K562 (cell line): ENCODE data around the gene CD22. TPM values are rescaled to one million over a fixed set of nuclear protein-coding genes. Genes with fewer than 3 reads are reported as not detected.

ENCODE experiments used
- ARID1B ChIP-seq: fragments of 450-650 bp; IDR thresholded peaks from 2 replicates; pipeline ENCODE4 v1.6.1; 2016; ENCODE audit warnings: antibody characterized with exemption, mild to moderate bottlenecking, inconsistent platforms
- ATF7 ChIP-seq: fragments of 450-650 bp; IDR thresholded peaks from 2 replicates; pipeline ENCODE4 v1.7.1; 2014; ENCODE audit warnings: mild to moderate bottlenecking, moderate library complexity
- CCAR2 ChIP-seq: fragments of 200-400 bp; formaldehyde crosslinking; IDR thresholded peaks from 2 replicates; pipeline ENCODE4 v1.6.1; 2017; ENCODE audit warnings: mild to moderate bottlenecking, low read depth, low read length
- CHD2 ChIP-seq: IDR thresholded peaks from 2 replicates; pipeline ENCODE4 v1.6.1; 2011; ENCODE audit warnings: low read depth, low read length
- DIDO1 ChIP-seq: fragments of 450-650 bp; IDR thresholded peaks from 2 replicates; pipeline ENCODE4 v1.6.1; 2016; ENCODE audit warnings: low read depth, missing biosample characterization, missing genetic modification characterization
- ELF1 ChIP-seq: fragments of 200-800 bp; sonication (Bioruptor generic); IDR thresholded peaks from 2 replicates; pipeline ENCODE4 v1.6.1; 2016; ENCODE audit warnings: missing genetic modification characterization, missing compliant biosample characterization
- ETV6 ChIP-seq, 3 experiments: fragments of 150-350 bp in 1 of 3; sonication (generic) in 1 of 3; formaldehyde crosslinking in 1 of 3; IDR thresholded peaks; 2 replicates each; pipeline versions ENCODE4 v1.6.1 to v1.8.0; 2014 to 2022; ENCODE audit warnings: borderline replicate concordance in 2 of 3, low read depth in 2 of 3, antibody characterized with exemption in 1 of 3, low read length in 1 of 3, mild to moderate bottlenecking in 1 of 3, missing genetic modification reagents in 1 of 3
- EZH2 ChIP-seq: IDR thresholded peaks from 2 replicates; pipeline ENCODE4 v1.6.1; 2012; ENCODE audit warnings: low read depth, mild to moderate bottlenecking, inconsistent platforms, low read length, borderline replicate concordance
- FOXA1 ChIP-seq: fragments of 450-650 bp; IDR thresholded peaks from 2 replicates; pipeline ENCODE4 v1.6.1; 2016; ENCODE audit warnings: mild to moderate bottlenecking, borderline replicate concordance
- HNRNPH1 ChIP-seq: fragments of 200-400 bp; formaldehyde crosslinking; optimal IDR thresholded peaks from 2 replicates; pipeline ENCODE3; 2017; ENCODE audit warnings: low read depth, mild to moderate bottlenecking, low read length, moderate library complexity
- KLF6 ChIP-seq: fragments of 250-450 bp; sonication (Bioruptor Pico); IDR thresholded peaks from 2 replicates; pipeline ENCODE4 v1.4.0; 2020; ENCODE audit warnings: mild to moderate bottlenecking, moderate library complexity, borderline replicate concordance
- NBN ChIP-seq: fragments of 450-650 bp; IDR thresholded peaks from 2 replicates; pipeline ENCODE4 v1.6.1; 2016; ENCODE audit warnings: low read depth, mild to moderate bottlenecking
- PHF8 ChIP-seq: fragments of 200-600 bp; sonication (generic); IDR thresholded peaks from 2 replicates; pipeline ENCODE4 v1.6.1; 2012; ENCODE audit warnings: mixed run types, mild to moderate bottlenecking, inconsistent platforms, low read length, moderate library complexity, borderline replicate concordance
- STAT5B ChIP-seq: fragments of 250-450 bp; sonication (Bioruptor Pico); IDR thresholded peaks from 2 replicates; pipeline ENCODE4 v1.8.0; 2021; ENCODE audit warnings: mild to moderate bottlenecking, inconsistent platforms
- TSC22D4 ChIP-seq: fragments of 450-650 bp; IDR thresholded peaks from 2 replicates; pipeline ENCODE4 v1.6.1; 2016; ENCODE audit warnings: missing genetic modification characterization, missing biosample characterization, control low read depth
- TSHZ1 ChIP-seq: fragments of 250-450 bp; sonication (Bioruptor Pico); IDR thresholded peaks from 2 replicates; pipeline ENCODE4 v1.4.0; 2020; ENCODE audit warnings: mild to moderate bottlenecking, moderate library complexity
- ZNF134 ChIP-seq: fragments of 250-450 bp; sonication (Bioruptor Pico); conservative IDR thresholded peaks from 2 replicates; pipeline ENCODE4 v1.4.0; 2020
- ZNF347 ChIP-seq: fragments of 450-650 bp; formaldehyde crosslinking; IDR thresholded peaks from 2 replicates; pipeline ENCODE4 v1.4.0; 2020; ENCODE audit warnings: low read depth, mild to moderate bottlenecking, moderate library complexity
- ZNF431 ChIP-seq: sonication (generic); formaldehyde crosslinking; IDR thresholded peaks from 2 replicates; pipeline ENCODE4 v1.8.0; 2022; ENCODE audit warnings: mild to moderate bottlenecking, missing genetic modification reagents
- ZNF717 ChIP-seq: fragments of 250-450 bp; sonication (Bioruptor Pico); IDR thresholded peaks from 2 replicates; pipeline ENCODE4 v1.5.0; 2021
- polyA plus RNA-seq, 8 experiments: library from polyadenylated mRNA; depleted of rRNA in 4 of 8; stranded (reverse) in 5 of 8; unstranded in 3 of 8; fragments of >200 nt; fragmentation: Nextera tagmentation in 2 of 8; fragmentation: Illumina TruSeq in 1 of 8; extraction: Ambion mirVana in 2 of 8; extraction: Trizol in 1 of 8; gene quantifications; 2 replicates each; pipeline versions ENCODE4 v1.2.1 to v1.2.3, GENCODE V29; 2011 to 2014; ENCODE audit warnings: inconsistent platforms in 1 of 8, missing spikeins in 1 of 8
- total RNA-seq, 7 experiments: library from RNA; depleted of rRNA in 6 of 7; stranded (reverse); fragments of >200 nt in 6 of 7; fragmentation: Illumina TruSeq in 2 of 7; extraction: Trizol in 2 of 7; gene quantifications; 2 replicates each; pipeline versions ENCODE4 v1.2.1 to v1.2.3, GENCODE V29; 2011 to 2021; ENCODE audit warnings: low replicate concordance in 1 of 7
- TF ChIP-seq, protein P1 (sequence below): fragments of 450-650 bp; IDR thresholded peaks from 2 replicates; pipeline ENCODE4 v1.6.1; 2017; ENCODE audit warnings: antibody characterized with exemption, mild to moderate bottlenecking

The CD22 gene
- total and polyA plus RNA-seq, 9 of the 15 experiments (the other 6 are each of a cell fraction or from before 2014, with no cell fraction given): 0.29 to 5.0 (median 3.5) TPM

DNA sequence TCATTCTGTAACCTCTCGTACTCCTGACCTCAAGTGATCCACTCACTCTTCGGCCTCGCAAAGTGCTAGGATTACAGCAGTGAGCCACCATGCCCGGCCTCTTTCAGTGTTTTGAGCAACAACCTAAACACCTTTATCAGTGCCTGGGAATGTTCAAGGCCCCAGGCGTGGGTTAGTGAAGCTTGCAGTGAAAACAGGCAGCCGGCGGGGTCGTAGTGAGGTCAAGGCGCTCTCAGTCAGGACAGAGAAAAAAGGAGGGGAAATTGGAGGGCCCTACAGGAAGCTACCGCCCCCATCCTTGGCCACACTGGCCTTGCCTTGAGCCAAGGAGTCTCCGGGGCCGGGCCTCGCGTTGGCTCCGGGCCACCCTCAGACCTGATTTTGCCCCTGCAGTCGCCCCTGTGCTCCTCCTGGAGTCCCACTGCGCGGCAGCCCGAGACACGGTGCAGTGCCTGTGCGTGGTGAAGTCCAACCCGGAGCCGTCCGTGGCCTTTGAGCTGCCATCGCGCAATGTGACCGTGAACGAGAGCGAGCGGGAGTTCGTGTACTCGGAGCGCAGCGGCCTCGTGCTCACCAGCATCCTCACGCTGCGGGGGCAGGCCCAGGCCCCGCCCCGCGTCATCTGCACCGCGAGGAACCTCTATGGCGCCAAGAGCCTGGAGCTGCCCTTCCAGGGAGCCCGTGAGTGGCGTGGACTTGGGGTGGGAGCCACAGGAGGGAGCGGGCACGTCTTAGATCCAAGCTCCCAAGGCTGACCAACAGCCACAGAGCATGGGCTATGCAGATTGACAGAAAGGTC is 19.3 kb upstream of the CD22 start (continued):
- TF ChIP-seq ETV6 (IDR thresholded peaks at IDR 0.05; ENCODE audit: borderline replicate concordance in 1 of 2, low read depth in 2 of 2, low read length in 1 of 2) (no peak), ETV6 (CRISPR knock-in tag; IDR thresholded peaks at IDR 0.05; ENCODE audit: borderline replicate concordance) (no peak), ZNF431 (no peak), CCAR2 (no peak), NBN (no peak), ZNF134 (CRISPR knock-in tag) (no peak), ZNF347 (CRISPR knock-in tag) (0 out of 2 replicates have a peak, but pooled peaks have one; percentile 39), KLF6 (CRISPR knock-in tag) (no peak), ATF7 (0 out of 2 replicates have a peak, but pooled peaks have one; percentile 18), ARID1B (0 out of 2 replicates have a peak, but pooled peaks have one; percentile 23), PHF8 (peak; percentile 27; the same call in 1 of the 2 replicates), EZH2 (no peak), ZNF717 (CRISPR knock-in tag) (peak; percentile 60; the same call in 1 of the 2 replicates), DIDO1 (no peak), TSC22D4 (no peak), CHD2 (0 out of 2 replicates have a peak, but pooled peaks have one; percentile 42), STAT5B (CRISPR knock-in tag) (no peak), TSHZ1 (CRISPR knock-in tag) (no peak; the same call in 1 of the 2 replicates), ELF1 (tag) (no peak), FOXA1 (no peak), HNRNPH1 (no peak)
- TF ChIP-seq, protein P1, sequence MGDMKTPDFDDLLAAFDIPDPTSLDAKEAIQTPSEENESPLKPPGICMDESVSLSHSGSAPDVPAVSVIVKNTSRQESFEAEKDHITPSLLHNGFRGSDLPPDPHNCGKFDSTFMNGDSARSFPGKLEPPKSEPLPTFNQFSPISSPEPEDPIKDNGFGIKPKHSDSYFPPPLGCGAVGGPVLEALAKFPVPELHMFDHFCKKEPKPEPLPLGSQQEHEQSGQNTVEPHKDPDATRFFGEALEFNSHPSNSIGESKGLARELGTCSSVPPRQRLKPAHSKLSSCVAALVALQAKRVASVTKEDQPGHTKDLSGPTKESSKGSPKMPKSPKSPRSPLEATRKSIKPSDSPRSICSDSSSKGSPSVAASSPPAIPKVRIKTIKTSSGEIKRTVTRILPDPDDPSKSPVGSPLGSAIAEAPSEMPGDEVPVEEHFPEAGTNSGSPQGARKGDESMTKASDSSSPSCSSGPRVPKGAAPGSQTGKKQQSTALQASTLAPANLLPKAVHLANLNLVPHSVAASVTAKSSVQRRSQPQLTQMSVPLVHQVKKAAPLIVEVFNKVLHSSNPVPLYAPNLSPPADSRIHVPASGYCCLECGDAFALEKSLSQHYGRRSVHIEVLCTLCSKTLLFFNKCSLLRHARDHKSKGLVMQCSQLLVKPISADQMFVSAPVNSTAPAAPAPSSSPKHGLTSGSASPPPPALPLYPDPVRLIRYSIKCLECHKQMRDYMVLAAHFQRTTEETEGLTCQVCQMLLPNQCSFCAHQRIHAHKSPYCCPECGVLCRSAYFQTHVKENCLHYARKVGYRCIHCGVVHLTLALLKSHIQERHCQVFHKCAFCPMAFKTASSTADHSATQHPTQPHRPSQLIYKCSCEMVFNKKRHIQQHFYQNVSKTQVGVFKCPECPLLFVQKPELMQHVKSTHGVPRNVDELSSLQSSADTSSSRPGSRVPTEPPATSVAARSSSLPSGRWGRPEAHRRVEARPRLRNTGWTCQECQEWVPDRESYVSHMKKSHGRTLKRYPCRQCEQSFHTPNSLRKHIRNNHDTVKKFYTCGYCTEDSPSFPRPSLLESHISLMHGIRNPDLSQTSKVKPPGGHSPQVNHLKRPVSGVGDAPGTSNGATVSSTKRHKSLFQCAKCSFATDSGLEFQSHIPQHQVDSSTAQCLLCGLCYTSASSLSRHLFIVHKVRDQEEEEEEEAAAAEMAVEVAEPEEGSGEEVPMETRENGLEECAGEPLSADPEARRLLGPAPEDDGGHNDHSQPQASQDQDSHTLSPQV: peak; percentile 99
